ENCODE results near the gene SMLR1. TPM values are rescaled to one million over a fixed set of nuclear protein-coding genes. Genes with fewer than 3 reads are reported as not detected.

SMLR1 gene
- total and polyA plus RNA-seq, 9 of the 15 experiments (the other 6 are each of a cell fraction or from before 2014, with no cell fraction given), result not detected

DNA sequence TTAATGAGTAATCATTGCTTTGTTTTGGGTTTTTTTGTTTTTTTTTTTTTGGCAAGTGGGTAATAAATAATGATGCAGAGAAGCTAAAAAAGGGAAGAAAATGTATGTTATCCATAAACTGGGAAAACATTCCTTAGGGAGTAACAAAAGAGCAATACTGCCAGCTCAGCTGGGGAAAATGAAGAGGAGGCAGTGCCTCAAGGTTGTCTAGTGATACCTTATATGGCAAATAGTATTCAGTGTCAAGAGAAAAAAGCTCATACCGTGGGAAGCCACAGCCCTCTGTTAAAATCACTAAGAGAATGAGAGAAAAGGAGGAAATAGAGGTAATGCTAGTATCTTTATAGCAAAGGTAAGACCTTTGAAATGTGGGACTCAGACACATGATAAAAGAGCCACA, 47.1 kb upstream of the SMLR1 start (continued):
- no peak for TF ChIP-seq DNMT1 (IDR thresholded peaks at IDR 0.05)
- no peak for TF ChIP-seq FOXJ2 (tag; IDR thresholded peaks at IDR 0.05)
- TF ChIP-seq TAL1 (IDR thresholded peaks at IDR 0.05), result no peak
- TF ChIP-seq PTRF (tag; IDR thresholded peaks at IDR 0.05), result no peak
- TF ChIP-seq, protein P1, sequence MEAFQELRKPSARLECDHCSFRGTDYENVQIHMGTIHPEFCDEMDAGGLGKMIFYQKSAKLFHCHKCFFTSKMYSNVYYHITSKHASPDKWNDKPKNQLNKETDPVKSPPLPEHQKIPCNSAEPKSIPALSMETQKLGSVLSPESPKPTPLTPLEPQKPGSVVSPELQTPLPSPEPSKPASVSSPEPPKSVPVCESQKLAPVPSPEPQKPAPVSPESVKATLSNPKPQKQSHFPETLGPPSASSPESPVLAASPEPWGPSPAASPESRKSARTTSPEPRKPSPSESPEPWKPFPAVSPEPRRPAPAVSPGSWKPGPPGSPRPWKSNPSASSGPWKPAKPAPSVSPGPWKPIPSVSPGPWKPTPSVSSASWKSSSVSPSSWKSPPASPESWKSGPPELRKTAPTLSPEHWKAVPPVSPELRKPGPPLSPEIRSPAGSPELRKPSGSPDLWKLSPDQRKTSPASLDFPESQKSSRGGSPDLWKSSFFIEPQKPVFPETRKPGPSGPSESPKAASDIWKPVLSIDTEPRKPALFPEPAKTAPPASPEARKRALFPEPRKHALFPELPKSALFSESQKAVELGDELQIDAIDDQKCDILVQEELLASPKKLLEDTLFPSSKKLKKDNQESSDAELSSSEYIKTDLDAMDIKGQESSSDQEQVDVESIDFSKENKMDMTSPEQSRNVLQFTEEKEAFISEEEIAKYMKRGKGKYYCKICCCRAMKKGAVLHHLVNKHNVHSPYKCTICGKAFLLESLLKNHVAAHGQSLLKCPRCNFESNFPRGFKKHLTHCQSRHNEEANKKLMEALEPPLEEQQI (IDR thresholded peaks at IDR 0.05), result no peak

DNA sequence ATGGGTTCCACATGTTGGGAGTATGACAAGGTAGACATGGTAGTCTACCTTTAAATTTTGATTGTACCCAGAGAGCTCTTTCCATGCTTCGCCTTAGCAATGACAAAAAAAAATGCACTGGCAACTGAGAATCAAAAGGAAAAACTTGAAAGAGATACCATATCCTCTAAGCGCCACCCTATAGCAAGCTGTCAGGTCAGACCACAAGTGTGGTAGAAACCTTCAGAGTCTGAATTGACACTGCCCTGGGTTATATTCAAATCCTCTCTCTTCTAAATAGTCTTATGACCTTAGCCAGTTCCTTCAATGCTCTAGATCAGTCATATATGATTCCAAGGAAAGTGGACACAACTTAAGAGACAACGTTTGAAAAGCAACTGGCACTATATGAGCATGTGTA, 45.6 kb upstream of the SMLR1 start:
- no peaks in the 10 kb centered on the region for H3K9me3 ChIP-seq (replicated peaks; ENCODE audit: control insufficient read depth, insufficient read depth, low read depth, low read length)
- no peaks in the 10 kb centered on the region for H3K79me2 ChIP-seq (ENCODE audit: control insufficient read depth, insufficient read depth, low read length)
- no peaks in the 10 kb centered on the region for H3K27me3 ChIP-seq (ENCODE audit: control insufficient read depth in 2 of 2, insufficient read depth in 2 of 2, low read length in 2 of 2)
- ChIA-PET POLR2A (no interaction called here), CTCF (ENCODE audit: low intra/inter-chr PET ratio) (no interaction called here)
- intact Hi-C loops (cut with micrococcal nuclease), result no loop called here
- H3K36me3 ChIP-seq (ENCODE audit: control insufficient read depth, insufficient read depth, low read length), result no peaks in the 10 kb centered on the region
- BruUV-seq (replicated peaks), result no TSS peak
- no peak overlapping the region for H2AFZ ChIP-seq (ENCODE audit: low read depth, low read length)
- no peak for FAIRE-seq
- no peak overlapping the region for H3K9ac ChIP-seq (ENCODE audit: insufficient read depth in 1 of 2, low read depth in 2 of 2, low read length in 2 of 2)
- no peaks in the 10 kb centered on the region for H4K20me1 ChIP-seq (replicated peaks; ENCODE audit: control insufficient read depth, insufficient read depth, low read length)
- 0% methylated on average over 3 of the region's 3 CpGs for WGBS (ENCODE audit: insufficient coverage, low coverage, missing lambda C conversion rate)
- DNase-seq (ENCODE audit: extremely low read depth in 1 of 4, low spot score in 3 of 4), result no peak
- no peak overlapping the region for H3K4me2 ChIP-seq (ENCODE audit: insufficient read depth, low read length)
- H3K4me3 ChIP-seq, result no peak overlapping the region
- H3K27ac ChIP-seq (ENCODE audit: extremely low read depth, low read depth, low read length), result no peak overlapping the region
- ATAC-seq, result no peak
- in situ Hi-C loops (cut with MboI), result no loop called here
- H3K4me1 ChIP-seq (replicated peaks in 1 of 2; ENCODE audit: control insufficient read depth in 2 of 2, insufficient read depth in 2 of 2, low read length in 2 of 2), result no peaks in the 10 kb centered on the region
- TF ChIP-seq CREB1 (IDR thresholded peaks at IDR 0.05), result no peak
- TF ChIP-seq CREB1 (CRISPR knock-in tag; IDR thresholded peaks at IDR 0.05), result no peak
- TF ChIP-seq, protein P2, sequence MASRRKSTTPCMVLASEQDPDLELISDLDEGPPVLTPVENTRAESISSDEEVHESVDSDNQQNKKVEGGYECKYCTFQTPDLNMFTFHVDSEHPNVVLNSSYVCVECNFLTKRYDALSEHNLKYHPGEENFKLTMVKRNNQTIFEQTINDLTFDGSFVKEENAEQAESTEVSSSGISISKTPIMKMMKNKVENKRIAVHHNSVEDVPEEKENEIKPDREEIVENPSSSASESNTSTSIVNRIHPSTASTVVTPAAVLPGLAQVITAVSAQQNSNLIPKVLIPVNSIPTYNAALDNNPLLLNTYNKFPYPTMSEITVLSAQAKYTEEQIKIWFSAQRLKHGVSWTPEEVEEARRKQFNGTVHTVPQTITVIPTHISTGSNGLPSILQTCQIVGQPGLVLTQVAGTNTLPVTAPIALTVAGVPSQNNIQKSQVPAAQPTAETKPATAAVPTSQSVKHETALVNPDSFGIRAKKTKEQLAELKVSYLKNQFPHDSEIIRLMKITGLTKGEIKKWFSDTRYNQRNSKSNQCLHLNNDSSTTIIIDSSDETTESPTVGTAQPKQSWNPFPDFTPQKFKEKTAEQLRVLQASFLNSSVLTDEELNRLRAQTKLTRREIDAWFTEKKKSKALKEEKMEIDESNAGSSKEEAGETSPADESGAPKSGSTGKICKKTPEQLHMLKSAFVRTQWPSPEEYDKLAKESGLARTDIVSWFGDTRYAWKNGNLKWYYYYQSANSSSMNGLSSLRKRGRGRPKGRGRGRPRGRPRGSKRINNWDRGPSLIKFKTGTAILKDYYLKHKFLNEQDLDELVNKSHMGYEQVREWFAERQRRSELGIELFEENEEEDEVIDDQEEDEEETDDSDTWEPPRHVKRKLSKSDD (conservative IDR thresholded peaks at IDR 0.05; ENCODE audit: low read length), result no peak
- no peak for TF ChIP-seq ZNF785 (CRISPR knock-in tag; IDR thresholded peaks at IDR 0.05)
- TF ChIP-seq, protein P3, sequence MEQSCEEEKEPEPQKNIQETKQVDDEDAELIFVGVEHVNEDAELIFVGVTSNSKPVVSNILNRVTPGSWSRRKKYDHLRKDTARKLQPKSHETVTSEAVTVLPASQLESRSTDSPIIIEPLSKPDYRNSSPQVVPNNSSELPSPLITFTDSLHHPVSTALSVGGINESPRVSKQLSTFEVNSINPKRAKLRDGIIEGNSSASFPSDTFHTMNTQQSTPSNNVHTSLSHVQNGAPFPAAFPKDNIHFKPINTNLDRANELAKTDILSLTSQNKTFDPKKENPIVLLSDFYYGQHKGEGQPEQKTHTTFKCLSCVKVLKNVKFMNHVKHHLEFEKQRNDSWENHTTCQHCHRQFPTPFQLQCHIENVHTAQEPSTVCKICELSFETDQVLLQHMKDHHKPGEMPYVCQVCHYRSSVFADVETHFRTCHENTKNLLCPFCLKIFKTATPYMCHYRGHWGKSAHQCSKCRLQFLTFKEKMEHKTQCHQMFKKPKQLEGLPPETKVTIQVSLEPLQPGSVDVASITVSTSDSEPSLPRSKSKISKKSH (CRISPR knock-in tag; IDR thresholded peaks at IDR 0.05), result no peak
- TF ChIP-seq, protein P4, sequence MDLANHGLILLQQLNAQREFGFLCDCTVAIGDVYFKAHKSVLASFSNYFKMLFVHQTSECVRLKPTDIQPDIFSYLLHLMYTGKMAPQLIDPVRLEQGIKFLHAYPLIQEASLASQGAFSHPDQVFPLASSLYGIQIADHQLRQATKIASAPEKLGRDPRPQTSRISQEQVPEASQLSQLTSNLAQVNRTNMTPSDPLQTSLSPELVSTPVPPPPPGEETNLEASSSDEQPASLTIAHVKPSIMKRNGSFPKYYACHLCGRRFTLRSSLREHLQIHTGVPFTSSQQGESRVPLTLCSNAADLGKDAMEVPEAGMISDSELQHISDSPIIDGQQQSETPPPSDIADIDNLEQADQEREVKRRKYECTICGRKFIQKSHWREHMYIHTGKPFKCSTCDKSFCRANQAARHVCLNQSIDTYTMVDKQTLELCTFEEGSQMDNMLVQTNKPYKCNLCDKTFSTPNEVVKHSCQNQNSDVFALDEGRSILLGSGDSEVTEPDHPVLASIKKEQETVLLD (IDR thresholded peaks at IDR 0.05), result no peak
- no peak for TF ChIP-seq SMARCB1 (IDR thresholded peaks at IDR 0.05; ENCODE audit: insufficient read length, low read depth)
- no peaks in the 10 kb centered on the region for H3K9me1 ChIP-seq (ENCODE audit: control insufficient read depth, insufficient read depth, low read length)

All from K562 (cell line).